ENCODE data around the gene CD1C.
"Not testable (repeated sequence)": the region's sequence is repeated elsewhere in the genome, so short reads cannot be mapped to it uniquely, and the experiment has no call there.

Gene CD1C

DNA sequence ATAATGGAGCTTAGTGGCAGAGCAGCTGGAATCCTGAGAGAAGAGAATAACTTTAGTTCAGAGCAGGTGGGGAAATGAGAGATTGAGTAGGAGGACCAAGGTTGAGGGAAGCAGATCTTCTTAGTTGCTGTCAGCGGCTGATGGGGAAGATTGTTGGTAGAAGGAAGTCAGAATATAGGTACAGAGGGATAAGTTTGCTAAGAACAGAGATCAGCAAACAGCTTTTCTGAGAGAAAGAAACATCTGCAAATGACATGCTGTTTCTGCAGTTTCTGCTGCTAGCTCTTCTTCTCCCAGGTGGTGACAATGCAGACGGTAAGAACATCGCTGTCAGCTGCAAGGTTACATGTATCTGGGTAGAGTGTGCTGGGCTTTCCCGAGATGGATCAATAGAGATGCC is at the start of gene CD1C:
TSS of gene CD1C (plus strand) at position 113 of the 400 bp plus-strand sequence. CDS start at position 255, 142 bp downstream.
- DNase-seq (ENCODE audit: low read depth in 2 of 2): no peak

DNA sequence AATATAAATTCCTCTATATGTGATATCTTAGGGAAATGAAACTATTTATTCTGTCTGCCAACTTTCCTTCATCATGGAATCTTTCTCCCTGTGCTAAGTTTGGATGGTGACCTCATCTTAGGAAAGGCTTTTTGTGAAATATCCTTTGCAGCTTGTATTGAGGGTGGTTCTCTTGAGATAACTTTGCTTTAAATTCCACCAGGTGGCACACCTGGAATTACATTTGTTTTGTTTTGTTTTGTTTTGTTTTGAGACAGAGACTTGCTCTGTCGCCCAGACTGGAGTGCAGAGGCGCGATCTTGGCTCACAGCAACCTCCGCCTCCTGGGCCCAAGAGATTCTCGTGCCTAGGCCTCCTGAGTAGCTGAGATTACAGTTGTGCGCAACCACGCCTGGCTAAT is 43.1 kb upstream of the CD1C start:
- no peak for DNase-seq (ENCODE audit: low read depth in 2 of 2)

DNA sequence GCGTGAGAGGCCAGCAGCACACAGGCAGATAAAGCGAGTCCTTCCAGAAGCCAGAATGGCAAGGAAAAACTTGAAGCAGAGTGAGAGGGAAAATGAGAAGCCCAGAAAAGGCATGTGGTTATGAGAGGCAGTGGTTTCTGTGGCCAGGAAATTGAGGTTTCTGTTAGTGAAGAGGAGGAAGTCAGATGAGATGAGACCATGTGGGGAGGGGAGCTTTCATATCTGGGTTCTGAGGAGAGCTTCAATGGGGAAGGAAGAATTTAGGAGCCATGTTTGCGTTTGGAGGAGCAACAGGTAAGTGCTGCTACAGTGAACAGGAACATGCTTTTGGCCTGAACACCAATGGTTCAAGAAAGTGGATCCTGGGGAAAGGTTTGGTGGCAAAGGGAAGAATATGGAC is 41.6 kb upstream of the CD1C start:
- no peak for DNase-seq (ENCODE audit: low read depth in 2 of 2)

DNA sequence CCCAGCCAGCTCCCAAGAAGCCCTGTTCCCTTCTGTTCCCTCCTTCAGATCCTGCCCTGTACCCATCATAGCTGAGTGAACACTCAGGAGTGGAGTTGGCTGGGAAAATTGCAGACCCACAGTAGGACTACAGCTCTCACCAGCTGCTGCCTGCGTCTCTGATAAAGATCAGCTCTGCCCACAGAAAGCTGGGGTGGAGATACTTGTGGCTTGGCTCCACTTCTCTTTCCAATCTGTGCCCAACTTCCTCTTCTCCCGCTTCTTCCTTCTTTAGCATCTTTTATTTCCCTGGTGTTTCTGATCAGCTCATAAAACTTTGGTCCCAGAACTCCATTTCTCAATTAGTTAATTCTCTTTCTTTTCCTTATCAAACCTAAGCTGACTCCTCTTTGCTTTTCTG is 41.0 kb upstream of the CD1C start:
- DNase-seq (ENCODE audit: low read depth in 2 of 2): no peak

DNA sequence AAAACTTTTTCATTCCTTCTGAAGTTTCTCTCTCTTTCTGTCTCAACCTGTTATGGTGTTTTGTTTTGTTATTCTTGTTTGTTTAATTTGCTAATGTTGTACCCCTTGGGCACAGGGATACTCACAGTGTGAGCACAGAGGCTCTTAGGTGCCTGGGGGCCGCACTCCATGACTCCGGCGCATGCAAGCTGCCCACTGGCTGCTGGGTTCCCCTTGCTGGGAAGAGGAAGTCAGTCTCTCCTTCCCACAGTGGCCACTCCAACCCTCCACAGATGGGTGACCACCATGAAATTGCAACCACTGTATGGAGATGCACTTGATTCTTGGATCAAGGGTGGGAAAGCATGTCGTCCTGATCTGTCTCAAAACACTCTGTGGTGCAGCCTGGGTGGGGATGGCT is 40.1 kb upstream of the CD1C start:
- DNase-seq (ENCODE audit: low read depth in 2 of 2): no peak

DNA sequence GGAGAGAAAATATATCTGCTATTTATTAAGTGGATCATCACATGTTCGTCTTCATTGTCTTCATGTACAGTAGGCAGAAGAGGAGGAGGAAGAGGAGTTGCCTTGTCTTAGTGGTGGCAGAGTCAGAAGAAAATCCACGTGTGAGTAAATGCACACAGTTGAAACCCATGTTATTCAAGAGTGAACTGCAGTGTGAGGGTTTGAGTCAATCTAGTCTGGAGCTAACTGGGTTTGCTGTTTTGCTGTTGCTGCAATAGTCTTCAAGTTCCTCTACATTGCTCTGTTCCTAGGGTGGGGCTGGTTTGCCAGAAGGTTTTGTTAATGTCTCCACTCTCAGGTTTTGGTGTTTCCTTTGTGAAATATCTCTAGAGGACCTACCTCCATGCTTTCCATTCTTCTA is 38.6 kb upstream of the CD1C start:
- DNase-seq (ENCODE audit: low read depth in 2 of 2): no peak

DNA sequence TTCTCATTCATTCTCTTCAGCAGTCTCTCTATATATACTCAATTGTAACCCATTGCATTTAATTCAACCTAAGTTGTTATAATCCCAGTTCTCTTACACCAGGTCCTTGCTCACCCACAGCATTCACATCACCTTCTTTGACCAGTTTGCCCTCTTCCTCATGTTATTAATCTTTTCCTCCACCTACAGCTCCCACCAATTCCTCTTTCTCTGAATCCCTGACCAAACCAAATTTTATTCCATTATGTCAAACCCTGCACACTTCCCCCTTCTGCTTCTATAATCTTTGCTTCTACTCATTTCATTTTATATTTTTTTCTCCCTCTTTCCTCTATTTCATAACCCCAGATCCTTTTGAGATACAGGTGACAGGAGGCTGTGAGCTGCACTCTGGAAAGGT is 34.1 kb upstream of the CD1C start:
- no peak for DNase-seq (ENCODE audit: low read depth in 2 of 2)

DNA sequence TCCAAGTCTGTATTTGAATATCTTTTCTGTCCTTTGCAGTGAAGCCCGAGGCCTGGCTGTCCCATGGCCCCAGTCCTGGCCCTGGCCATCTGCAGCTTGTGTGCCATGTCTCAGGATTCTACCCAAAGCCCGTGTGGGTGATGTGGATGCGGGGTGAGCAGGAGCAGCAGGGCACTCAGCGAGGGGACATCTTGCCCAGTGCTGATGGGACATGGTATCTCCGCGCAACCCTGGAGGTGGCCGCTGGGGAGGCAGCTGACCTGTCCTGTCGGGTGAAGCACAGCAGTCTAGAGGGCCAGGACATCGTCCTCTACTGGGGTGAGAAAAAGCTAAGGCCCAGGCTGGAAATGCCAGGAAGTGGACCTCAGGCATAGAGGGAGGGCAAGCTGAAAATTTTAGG is 33.0 kb upstream of the CD1C start:
- not testable (repeated sequence) for DNase-seq (ENCODE audit: low read depth in 2 of 2)

DNA sequence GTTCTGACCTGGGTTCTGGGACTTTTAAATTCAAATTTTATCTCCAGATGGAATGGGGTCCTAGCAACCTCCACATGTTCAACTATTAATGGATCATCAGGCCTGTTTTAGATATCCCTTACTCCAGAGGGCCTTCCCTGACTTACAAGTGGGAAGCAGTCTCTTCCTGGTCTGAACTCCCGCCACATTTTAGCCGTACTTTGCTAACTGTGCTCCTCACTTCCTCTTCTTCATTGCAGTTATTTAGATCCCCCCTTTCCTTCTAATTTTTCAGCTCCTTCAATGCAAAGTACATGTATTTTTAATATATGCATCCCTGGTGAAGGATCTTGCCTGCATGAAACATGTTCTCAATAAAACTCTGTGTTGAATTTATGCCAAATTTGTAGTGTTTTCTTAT is 31.8 kb upstream of the CD1C start:
- DNase-seq (ENCODE audit: low read depth in 2 of 2): no peak

DNA sequence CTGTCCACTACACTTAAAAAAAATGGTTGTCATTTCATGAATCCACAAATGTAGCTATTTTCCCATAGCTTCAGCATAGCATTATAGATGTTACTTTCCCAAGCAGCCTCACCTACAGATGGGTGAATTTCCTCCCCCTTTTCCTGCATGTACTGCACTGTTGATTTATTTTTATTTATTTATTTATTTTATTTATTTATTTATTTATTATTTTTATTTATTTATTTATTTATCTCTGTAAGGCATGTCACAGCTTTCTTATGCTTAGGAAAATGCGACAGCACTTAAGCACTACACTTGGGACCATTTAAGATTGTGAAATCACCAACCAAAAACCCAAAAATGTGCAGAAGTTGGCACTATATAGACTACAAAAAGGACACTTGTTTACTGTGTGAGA is 30.6 kb upstream of the CD1C start:
- DNase-seq (ENCODE audit: low read depth in 2 of 2): no peak

DNA sequence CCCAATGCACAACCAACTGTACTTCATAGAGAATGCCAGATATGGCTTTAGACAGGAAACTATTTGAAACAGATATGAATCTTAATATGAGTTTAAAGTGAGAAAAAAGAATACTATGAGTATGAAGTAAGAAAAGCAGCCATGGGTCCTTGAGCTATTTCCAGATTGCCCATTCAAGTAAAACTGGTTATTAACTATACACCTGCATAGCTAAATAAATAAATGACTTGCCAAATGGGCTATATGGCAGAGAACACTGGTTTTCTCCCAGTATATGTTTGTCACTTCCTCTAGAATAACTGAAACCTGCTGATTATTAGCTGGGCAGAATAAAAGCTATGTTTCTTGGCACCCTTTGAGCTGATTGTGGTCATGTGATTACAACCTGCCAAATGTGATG is 17.0 kb upstream of the CD1C start:
- no peak for DNase-seq (ENCODE audit: low read depth in 2 of 2)

DNA sequence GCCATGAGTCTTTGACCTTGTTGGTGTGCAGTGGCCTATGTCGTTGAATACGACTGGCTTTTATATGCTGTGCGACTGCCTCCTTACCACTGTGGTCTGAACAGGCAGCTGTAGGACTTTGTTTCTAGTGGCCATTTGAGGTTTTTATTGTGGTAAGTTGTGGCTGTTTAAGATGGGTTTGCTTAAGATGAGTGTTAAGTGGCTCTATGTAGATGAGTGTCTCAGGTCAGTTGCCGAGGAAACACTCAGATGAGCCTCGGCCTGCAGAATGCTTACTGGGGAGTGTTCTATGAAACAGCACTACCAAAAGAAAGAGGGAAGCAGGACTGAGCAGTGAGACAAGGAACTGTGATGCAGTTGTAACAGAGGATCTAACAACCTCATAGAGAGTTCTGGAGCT is 14.9 kb upstream of the CD1C start:
- no peak for DNase-seq (ENCODE audit: low read depth in 2 of 2)

DNA sequence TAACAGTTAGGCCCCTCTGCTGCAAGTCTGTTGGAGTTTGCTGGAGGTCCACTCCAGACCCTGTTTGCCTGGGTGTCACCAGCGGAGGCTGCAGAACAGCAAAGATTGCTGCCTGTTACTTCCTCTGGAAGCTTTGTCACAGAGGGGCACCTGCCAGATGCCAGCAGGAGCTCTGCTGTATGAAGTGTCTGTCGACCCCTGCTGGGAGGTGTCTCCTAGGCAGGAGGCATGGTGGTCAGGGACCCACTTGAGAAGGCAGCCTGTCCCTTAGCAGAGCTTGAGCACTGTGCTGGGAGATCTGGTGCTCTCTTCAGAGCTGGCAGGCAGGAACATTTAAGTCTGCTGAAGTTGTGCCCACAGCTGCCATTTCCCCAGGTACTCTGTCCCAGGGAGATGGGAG is 7.3 kb upstream of the CD1C start:
- not testable (repeated sequence) for DNase-seq (ENCODE audit: low read depth in 2 of 2)

DNA sequence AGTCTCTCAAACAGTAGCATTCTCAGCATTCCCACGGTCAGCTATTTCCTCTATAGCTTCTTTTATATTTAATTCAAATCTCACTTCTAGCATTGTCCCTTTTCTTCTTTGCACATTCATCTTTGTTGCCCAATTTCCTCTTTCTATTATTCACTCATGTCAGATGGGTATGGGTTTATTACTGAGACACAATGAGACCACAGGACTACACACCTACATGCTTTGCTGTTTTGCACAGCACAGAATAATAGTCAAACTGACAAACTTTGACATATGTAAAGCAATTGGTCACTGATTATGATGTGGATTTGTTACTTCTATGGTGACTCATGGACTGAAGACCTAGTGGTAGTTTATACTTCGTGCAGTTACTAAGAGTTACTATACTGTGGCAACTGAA is 5.8 kb upstream of the CD1C start:
- no peak for DNase-seq (ENCODE audit: low read depth in 2 of 2)

DNA sequence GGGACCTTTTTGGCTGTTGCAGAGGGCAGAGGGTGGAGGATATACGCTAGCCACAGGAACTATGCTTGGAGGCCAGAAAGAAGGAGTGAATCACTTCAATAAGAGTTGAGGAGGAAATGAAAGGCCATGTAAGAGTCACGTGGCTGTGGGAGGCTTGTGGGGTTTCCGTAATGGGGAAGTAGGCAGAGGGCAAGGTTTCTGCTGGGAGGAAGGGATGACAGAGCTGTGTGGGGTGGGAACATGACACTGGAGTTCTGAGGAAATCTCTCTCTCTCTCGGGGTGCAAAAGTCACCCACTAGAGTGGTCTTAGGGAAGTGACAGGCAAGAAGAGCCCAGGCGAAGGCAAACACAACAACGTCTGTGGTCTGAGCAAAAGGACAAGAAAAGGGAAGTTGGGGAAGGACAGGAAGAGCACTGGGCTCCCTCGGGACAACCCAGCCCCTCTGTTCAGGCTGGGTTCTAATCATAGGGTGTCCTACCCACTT is 3.9 kb upstream of the CD1C start:
- DNase-seq (ENCODE audit: low read depth in 2 of 2): no peak

DNA sequence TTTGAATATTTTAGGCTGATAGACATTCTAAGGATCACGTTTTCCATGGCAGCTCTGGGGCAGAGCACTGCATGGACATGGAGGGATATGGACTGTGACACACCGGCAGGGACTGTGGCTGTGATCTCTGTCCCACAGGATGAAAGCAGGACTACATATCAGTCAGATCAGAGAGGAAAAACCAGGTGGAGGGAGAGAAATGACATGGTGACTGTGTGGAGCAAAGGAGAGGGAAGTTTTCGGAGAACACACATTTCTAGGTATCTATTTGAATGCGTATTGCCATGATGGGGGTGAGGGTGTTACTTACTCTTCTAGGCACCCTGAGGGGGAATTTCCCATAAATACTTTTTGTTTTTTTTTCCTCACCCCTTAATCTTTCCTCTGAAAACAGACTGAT is 3.2 kb upstream of the CD1C start:
- DNase-seq (ENCODE audit: low read depth in 2 of 2): no peak

DNA sequence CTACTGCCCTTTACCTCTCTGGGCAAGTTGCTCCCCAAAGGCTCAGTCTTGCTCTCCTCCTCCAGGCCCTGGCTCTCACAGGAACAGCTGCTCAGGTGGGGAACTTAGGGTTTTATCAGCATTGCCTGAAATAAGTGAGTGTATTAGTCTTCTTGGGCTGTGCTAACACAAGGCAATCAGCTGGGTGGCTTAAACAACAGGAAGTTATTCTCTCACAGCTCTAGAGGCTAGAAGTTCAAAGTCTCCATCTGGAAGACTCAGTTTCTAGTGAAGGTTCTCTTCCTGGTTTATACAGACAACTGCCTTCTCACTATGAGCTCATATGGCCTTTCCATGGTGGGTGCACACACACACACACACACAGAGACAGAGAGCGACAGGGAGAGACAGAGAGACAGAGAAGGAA is 2.8 kb upstream of the CD1C start:
- no peak for DNase-seq (ENCODE audit: low read depth in 2 of 2)

DNA sequence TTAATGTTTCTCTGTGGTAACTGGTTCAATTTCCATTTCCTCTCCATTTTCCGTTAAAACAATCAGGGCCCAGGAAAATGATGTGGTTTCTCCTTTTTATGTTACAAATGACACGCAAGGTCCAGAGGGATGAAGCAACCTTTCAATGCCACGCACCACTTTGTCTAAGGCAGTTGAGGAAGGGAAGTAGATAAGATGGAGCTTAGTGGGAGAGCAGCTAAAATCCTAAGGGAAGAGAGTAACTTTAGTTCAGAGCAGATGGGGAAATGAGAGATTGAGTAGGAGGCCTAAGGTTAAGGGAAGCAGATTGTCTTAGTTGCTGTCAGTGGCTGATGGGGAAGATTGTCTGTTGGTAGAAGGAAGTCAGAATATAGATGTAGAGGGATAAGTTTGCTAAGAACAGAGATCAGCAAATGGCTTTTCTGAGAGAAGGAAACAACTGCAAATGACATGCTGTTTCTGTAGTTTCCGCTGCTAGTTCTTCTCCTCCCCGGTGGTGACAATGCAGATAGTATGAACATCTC is 660 bp downstream of the CD1C start:
- DNase-seq (ENCODE audit: low read depth in 2 of 2): no peak

DNA sequence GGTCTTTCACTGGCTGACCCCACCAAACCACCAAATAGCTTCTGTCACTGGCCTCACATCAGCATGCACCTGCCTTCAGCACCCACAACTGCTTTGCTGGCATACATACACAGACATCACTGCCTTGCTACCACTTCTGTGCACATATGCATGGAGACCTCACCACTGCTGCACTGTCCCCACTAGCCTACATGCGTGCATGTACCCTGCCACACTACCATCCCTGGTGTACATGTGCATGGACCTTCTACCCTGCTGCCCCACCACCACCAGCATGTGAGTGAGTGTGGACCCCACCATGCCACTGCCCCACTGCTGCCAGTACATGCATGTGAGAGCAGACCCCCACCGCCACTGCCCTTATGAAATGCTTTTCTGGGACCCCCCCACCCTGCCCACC is 6.1 kb downstream of the CD1C start:
- no peak for DNase-seq (ENCODE audit: low read depth in 2 of 2)

DNA sequence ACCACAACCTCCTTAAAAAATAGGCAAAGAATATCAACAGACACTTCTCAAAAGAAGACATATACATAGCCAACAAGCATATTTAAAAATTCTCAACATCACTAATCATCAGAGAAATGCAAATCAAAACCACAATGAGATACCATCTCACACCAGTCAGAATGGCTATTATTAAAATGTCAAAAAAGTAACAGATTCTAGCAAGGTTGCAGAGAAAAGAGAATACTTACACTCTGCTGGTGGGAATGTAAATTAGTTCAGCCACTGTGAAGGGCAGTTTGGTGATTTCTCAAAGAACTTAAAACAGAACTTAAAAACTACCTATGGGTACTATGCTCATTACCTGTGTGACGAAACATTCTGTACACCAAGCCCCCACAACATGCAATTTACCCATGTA is 20.9 kb downstream of the CD1C start:
- no peak for DNase-seq (ENCODE audit: low read depth in 2 of 2)

DNA sequence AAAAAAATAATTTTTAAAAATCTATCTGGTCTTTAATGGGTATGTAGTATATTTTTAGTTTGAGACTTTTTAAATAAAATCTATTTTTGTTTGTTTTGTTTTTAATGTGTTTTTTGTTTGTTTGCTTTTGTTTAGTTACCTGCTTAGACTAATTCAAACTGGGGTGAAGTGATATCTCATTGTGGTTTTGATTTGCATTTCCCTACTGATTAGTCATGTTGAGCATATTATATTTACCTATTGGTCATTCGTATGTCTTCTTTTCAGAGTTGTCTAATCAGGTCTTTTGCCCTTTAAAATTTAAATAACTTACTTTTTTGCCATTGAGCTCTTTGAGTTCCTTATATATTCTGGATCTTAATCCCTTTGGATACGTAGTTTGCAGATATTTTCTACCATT is 21.3 kb downstream of the CD1C start:
- no peak for DNase-seq (ENCODE audit: low read depth in 2 of 2)

DNA sequence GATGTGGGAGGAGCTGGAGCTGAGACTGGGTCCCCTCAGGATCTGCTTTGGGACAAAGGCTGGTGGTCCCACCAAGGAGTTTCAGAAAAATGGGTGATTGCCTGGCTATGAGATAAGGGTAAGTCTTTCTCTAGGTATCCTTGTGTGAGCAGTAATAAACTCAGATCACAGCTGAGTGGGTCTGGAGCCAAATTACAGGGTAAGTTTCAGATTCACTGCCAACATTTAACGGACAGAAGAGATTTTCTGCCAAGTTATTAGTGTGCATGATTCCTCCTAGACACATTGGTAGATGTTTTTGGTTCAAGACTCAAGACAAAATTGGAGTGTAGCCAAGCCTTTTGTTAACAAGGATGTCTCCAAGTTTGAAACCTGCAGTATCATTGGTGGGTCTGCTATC is 34.1 kb downstream of the CD1C start:
- no peak for DNase-seq (ENCODE audit: low read depth in 2 of 2)

DNA sequence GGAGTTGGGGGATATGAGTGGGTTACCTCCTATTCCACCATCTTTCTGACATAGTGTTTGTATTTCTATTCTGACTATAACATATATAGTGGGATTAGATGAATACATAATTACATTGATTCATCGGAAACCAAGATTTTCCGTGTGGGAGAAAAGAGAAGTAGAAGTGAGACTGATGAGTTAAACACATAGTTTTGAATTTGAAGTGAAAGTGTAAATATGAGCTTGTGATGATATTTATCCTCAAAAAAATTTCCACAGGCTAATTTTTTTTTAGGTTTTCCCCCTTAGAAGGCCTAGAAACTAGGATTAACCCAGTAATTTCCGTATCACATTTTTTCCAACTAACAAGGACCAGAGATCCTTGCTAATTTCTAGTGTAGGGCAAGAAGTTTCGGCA is 34.7 kb downstream of the CD1C start:
- no peak for DNase-seq (ENCODE audit: low read depth in 2 of 2)

DNA sequence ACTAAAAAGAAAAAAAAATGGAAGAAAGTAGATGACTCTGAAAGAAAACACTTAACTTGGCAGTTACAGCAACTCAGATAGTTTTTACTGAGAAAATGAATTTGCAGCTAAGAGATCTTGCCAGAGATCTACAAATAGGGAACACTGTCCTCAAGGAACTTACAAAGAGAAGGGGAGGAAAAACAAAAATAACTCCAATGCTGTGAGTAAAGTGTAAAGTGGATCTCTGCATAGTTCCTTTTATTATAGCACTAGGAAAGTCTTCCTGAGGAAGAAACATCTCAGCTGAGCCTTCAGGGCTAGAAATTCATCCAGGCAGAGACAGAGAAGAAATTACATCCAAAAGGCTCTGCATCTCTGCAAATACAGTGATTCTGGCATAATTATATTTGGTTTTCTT is 37.8 kb downstream of the CD1C start:
- DNase-seq (ENCODE audit: low read depth in 2 of 2): no peak

DNA sequence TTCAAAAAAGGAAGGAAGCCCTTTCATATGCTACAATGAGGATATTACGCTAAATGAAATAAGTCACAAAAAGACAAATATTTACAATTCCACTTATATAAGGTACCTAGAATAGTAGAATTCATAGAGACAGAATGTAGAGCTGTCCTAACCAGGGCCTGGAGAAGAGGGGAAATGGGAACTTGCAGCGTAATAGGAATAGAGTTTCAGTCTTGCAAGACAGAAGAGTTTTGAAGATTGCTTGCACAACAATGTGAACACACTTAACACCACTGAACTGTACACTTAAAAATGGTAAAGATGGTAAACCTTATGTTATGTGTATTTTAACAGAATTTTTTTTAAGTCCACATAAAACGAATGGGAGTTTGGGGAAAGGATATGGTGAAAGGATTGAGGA is 38.7 kb downstream of the CD1C start:
- no peak for DNase-seq (ENCODE audit: low read depth in 2 of 2)

Measured in fibroblast of skin of left biceps (primary cell).